HG02763 (cell line): ENCODE measurements around the gene PRSS38.

Experiments
- ATAC-seq: cut with Tn5 transposase; IDR thresholded peaks from one replicate; pipeline ENCODE4 v1.9.1; 2021; ENCODE audit warnings: mild to moderate bottlenecking, moderate library complexity; ENCODE audit not compliant: unreplicated experiment

The PRSS38 gene

GRCh38 chr1:227894831-227895451 lies 79.5 kb downstream of the PRSS38 start:
- no peak for ATAC-seq
